Fibroblast of mammary gland (primary cell): ENCODE measurements around the gene LCN10.

Source experiments
- DNase-seq: peaks from one replicate; pipeline ENCODE4 v3.0.0-alpha.2; 2010; ENCODE audit warnings: low read depth
- H3K4me3 ChIP-seq: 2 replicates; pipeline ENCODE4 v1.5.1; 2011; ENCODE audit warnings: low read depth, mild to moderate bottlenecking, low read length, moderate library complexity; ENCODE audit not compliant: control insufficient read depth
- CTCF ChIP-seq: conservative IDR thresholded peaks from 2 replicates; pipeline ENCODE4 v1.5.1; 2011; ENCODE audit warnings: low read depth, low read length, inconsistent platforms; ENCODE audit not compliant: control insufficient read depth, insufficient read depth

LCN10 gene

GRCh38 chr9:136741883-136742571 is 713 bp downstream of the LCN10 start:
- H3K4me3 ChIP-seq, result no peak overlapping the region
- DNase-seq, result no peak
- TF ChIP-seq CTCF, result no peak

GRCh38 chr9:136740971-136741882 is 1.5 kb downstream of the LCN10 start:
- TF ChIP-seq CTCF, result no peak
- DNase-seq, result no peak
- H3K4me3 ChIP-seq, result no peak overlapping the region

- no peak overlapping the region for H3K4me3 ChIP-seq
- DNase-seq, result no peak
- TF ChIP-seq CTCF, result no peak
These were observed 2.2 kb downstream of the LCN10 start for GRCh38 chr9:136740491-136740890.

- no peak for DNase-seq
- no peak for TF ChIP-seq CTCF
- H3K4me3 ChIP-seq, result no peak overlapping the region
These were observed 2.7 kb downstream of the LCN10 start for GRCh38 chr9:136740069-136740468.

GRCh38 chr9:136739509-136739908 is 3.2 kb downstream of the LCN10 start:
- H3K4me3 ChIP-seq, result no peak overlapping the region
- DNase-seq, result no peak
- no peak for TF ChIP-seq CTCF

GRCh38 chr9:136738960-136739359 is 3.8 kb downstream of the LCN10 start:
- no peak for TF ChIP-seq CTCF
- H3K4me3 ChIP-seq, result no peak overlapping the region
- DNase-seq, result no peak
